Amniotic epithelial cell (primary cell): ENCODE results near the gene KRT77.

ENCODE experiments used
- DNase-seq: peaks from one replicate; pipeline ENCODE4 v3.0.0-alpha.2; 2010; ENCODE audit warnings: low read depth

KRT77 gene

DNA sequence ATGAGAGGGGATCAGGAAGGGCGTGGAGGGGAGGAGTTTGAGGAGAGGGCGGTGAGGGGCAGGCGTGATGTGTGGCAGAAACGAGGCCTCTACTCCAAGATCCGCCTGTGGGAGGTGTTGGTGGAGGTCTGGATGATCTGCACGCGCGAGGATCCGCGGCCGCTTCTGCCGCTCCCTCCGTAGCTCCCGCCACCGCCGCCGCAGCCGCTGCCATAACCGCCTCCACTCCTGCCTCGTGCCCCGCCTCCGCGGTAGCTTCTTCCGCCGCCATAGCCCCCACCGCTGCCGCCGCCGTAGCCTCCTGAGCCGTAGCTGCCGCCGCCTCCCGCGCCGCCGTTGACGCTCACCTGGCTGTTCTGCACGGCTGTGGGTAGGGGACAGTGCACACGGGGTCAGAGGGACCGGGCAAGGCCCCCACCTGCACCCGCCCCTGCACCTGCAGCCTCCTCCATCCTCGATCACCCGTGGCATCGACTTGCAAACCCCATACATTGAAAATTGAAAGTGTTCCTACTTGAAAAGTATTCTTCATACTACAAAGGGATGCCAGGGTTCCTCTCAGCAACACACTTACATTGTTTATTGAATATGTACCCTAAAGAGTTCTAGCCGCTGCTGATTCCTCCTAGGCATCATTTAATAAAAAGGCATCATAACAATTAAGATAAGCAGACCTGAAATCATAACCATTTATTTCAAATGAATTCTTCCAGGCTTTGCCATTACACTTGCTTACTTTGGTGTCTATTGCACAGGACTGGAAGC, 12.1 kb downstream of the KRT77 start:
- no peak for DNase-seq

DNA sequence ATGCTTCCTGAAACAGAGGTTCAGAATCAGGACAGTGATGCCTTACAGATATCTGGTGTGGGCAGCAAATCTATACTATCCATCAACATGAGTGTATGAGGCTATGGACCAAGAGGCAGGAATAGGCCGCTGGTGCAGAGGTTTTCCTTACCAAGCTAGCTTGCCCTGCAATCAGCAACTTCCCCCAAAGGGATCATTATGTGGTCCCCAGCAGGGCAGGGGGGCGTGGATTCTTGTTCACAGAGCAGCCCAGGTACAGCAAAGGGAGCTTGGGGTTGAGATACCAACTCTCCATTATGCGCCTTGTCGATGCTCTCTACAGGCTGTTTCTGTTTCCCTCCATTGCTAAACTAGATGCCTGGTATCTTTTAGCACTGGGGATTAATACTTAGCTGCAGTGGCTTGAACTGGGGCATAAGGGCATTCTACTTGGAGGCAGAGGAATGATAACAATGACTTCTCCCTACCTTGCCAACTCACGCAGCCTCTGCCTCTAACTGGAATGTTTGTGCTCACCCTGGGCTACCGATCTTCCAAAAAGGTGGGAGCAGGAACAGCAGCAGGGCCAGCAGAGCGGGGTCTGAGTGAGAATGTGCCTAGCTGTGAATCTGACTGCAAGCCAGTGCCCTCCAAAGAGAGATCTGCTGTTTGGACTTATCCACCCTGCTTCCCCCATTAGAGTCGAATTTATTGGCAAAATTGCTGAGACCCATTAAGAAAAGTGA, 12.8 kb downstream of the KRT77 start:
- DNase-seq: no peak

DNA sequence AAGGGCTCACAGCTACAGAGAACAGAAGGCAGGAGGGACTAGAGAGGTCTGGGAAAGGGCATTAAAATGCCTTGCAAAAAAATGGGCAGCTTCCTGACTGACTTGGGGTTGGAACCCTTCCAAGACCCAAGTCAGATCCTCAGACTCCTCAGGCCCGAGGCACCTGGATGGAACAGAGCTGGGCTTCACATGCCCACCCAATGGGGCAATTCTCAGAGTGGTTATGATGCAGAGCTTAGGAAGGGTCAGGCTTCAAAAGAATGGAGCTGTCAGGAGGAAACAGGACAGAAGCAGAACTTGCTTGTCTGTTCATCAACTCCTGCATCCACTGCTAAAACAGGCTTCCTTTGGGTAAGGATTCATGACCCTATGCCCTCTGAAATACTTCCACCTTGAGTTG, 13.4 kb downstream of the KRT77 start:
- DNase-seq: no peak

DNA sequence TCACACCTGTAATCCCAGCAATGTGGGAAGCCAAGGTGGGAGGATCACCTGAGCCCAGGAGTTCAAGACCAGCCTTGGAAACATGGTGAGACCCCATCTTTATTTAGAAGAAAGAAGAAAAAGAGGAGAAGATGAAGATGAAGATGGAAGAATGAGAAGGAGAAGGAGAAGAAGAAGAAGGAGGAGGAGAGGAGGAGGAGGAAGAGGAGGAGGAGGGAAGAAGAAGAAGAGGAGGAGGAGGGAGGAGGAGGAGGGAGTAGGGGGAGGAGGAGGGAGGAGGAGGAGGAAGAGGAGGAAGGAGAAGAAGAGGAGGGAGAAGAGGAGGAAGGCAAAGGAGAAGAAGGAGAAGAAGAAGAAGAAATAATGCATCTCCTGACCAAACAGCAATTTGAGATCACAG, 14.1 kb downstream of the KRT77 start:
- DNase-seq: no peak

DNA sequence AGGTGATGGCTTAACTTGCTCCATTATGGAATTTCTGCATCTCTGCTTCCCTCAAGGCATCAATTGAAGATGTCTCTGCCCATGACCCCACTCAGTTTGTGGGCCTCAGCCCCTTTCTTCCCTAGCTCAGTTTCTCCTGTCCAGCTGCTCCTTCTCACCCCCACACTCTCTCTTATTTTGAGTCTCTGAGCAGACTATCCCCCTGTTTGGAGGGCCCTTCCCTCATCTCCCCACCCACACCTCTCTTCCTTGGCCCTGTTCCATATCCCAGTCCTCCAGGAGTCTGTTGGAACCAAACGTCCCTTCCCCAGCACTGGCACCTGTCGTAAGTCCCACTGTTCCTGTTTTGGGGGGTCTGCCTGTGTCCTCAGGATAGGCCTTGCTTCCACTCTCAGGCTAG, 14.8 kb downstream of the KRT77 start:
- no peak for DNase-seq

DNA sequence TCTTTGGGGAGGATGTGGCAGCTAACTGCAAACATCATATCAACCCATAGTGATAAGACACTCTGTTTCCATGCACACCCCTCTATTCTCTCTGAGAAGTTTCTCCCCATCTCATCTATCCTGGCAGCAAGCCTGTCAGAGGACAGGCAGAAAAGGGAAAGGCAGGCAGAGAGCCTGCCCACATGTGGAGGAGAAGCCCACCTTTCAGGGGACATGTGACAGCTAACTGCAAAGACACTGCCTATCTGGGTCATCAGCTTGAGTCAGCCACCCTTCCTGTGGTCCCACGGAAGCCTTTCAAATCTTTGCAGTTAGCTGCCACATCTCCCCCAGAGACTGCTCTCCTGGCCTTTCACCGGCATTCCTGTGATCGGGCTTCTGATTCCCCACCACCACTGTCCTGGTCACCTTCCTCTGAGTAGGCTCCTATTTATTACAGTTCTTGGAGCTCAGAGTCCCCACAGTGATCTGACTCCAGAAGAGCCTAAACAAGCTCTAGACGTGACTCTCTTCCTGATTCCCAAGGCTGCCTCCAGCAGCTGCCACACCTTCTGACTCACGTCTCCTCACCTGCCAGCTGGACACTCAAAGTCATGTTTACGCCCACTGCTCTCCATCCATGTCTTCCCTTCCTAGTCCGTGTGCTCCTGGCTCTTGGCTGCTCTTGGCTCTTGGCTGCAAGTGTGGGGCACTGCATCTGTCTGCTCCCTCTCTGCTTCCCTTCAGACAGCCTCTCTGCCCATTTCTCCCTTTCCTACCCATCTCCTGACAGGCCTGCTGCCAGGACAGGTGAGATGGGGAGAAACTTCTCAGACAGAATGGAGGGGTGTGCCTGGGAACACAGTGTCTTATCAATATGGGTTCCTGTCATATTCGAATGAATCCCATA, 15.6 kb downstream of the KRT77 start:
- DNase-seq: no peak

DNA sequence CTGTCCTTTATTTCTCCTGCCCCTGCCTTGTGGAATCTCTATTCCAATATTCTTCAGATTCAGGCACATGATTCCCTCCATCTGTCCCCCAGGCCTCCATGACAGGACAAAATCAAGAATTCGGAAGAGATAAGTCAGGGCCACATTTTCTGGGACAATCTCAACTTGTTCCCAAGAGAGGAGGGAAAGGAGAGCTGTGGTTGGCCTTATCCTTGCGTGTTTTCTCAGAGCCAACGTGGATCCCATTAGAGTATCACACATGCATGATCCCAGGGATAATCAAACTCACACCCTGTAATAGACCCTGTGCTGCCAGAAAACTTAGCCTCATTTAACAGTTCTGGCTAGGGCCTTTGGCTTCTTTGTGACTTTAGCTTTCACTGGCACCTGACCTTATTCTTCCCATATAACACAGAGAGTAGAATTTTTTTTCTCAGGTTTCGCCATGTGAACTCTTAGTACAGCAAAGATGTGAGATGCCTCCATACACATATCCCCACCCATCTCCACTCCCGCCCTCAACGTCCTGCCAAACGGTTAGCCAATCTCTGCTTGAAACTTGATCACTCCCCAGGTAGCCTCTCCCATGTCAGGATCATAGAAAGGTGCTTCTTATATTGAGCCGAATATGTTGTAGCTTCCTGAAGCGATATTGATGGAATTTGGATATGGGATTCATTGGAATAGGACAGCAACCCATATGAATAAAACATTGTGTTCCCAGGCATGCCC, 16.4 kb downstream of the KRT77 start:
- no peak for DNase-seq

DNA sequence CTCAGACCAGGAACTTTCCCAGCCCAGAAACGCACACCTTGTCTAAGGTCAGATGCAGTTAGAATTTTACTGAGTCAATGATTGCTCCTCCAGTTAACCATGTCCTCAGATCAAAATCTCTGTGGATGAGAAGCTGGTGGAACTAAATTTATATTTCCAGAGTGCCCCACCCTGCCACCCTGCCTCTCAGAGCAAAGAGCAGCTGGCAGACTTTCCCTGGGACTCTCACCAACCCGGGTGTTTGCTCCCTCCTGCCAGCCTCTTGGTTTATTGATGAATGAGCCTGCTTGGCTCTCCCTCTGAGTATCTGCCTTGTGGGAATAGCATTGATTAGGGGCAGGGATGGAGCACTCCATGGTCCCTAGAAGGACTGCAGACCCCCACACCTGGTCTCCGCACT, 17.3 kb downstream of the KRT77 start:
- no peak for DNase-seq

DNA sequence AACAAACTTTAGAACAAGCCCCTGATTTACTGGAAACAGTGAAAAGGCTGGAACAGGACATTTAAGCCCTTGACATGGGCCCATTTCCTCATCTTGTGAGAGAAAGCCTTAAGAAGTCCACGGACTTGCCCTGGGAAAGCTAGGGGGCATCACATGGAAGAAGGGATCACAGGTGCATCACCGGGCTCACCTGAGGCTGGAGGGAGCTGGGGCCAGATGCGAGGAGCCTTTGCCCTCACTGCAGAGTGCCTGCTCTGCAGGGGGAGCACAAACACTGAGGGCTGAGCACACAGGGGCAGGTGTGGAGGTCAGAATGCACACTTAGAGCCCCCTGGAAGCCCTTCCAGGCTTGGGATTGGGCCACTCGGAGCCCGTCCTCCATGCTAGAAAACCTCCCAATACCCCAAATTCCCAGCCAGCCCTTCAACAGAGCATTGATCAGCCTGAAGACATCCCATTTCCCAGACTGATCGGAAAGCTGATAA, 17.9 kb downstream of the KRT77 start:
- DNase-seq: no peak

DNA sequence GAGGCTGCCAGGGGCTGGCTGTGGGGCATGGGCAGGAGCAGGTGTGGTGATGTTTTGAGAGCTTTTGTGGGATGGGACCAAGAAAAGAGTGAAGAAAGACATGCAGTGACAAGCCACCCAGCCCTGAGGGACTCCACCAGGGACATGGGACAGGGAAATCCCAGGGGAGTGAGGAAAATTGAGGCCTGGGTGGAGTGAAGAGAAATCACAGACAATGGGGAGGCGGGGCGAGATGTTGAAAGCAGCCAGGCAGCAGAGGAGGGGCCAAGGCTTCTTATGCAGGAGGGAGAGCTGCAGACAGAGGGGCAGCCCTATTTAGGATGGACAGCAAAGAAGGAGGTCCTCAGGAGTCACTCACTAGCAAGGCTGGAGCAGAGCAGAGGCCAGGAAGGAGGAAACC, 18.9 kb downstream of the KRT77 start:
- no peak for DNase-seq

DNA sequence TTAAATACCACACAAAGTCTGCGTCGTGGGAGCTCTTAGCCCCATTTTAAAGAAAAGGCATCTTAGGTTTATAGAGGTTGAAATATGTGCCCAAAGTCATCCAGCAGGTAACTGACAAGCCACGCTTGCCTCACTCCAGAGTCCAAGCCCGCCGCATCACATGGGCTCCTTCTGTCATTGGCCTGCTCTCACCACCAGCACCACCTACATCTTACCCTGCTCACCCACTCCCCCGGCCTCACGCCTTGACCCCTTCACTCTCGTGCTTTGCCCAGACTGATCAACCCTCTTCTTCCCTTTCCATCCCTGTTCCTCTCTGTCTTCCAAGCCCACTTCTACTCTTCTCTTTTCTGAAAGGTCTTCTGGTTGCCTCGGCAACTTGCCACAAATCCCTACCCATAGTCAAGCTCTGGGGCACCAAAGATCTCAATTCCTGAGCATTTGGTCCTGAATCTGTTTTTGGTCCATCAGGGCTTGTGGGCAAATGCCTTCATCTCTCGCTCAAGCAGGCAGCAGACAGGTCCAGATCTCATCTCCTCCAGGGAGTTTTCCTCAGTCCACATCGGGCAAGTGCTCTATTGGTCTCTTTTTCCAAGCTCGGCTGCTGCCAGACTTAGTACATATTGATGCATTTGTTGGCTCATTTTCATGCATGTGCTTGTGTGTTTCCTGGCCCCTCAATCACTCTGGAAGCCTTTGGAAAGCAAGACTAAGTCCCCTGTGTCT, 19.6 kb downstream of the KRT77 start:
- no peak for DNase-seq

DNA sequence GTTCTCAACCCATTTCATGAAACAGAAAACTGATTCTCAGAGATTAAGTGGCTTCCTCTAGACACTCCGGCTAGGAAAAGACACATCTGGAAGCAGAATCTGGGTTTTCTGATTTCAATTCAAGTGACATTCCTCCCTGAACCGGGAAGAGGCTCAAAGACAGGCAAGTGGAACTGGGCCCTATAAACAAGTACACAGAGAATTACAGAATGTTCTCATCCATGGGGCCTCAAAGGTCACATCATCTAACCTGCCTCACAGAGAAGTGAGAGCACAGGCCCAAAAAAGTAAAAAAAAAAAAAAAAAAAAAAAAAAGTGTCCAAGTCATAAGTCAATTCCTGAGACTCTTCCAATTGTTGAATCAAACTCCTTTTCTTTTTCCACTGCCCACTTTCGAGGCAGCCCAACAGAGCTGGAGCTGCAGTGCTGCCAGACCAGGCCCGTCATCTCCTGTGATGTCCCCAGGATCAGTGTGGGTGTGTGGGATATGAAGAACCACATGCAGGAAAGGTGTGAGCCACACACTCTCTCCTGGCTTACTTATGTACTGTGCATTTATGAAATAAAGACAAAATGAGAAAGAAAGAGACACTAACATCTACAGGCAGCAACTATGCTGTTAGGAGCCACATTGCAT, 20.3 kb downstream of the KRT77 start:
- DNase-seq: no peak

DNA sequence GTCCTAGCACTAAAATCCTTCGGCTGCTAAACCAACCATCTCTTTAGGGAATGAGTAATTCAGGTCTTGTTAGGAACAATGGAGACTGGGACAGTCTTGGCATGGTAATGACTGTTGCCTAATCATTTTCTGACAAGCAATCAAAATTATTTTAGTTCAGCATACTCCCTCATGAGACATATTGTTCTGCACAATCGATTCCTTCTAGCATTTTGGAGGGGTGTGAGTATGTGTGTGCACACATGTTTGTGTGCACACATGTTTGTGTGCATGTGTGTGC, 21.0 kb downstream of the KRT77 start:
- DNase-seq: no peak

DNA sequence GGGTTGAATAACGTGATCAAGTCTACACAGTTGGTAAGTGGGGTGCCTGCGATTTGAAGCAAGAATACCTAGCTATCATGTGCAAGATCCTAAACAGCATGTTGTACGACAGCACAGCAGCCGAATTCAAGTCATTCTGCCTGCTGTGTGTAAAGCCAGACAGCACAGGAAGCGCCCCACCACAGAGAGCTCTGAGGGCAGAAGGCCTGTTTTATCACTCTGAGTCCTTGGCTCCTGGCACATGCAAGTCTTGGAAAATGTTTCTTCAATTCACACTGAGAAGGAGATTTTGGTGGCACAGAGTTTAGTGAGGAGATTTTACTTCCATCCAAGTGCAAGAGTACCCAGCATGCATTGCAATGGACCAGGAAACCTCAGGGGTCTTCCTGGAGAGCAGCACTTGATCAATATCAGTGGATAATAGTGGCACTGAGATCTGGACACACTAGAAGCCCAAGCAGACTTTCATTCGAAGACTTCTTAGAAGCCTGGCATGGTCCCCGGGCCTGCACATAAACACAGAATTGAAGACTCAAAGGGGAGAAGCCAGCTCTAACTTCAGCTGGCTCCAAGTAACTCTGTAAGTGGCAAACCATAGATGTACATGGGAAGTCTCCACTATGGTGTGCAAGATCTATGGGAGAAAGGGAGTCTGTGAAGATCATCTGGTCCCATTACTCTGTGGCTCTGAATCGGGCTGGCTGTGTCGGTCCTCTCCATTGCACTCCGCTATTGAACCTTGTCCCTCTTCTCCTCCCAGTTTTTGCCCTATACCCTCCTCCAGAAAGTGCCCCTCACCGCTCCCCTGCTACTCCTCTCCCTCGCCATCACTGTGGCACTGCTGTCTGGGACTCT, 21.6 kb downstream of the KRT77 start:
- DNase-seq: no peak

DNA sequence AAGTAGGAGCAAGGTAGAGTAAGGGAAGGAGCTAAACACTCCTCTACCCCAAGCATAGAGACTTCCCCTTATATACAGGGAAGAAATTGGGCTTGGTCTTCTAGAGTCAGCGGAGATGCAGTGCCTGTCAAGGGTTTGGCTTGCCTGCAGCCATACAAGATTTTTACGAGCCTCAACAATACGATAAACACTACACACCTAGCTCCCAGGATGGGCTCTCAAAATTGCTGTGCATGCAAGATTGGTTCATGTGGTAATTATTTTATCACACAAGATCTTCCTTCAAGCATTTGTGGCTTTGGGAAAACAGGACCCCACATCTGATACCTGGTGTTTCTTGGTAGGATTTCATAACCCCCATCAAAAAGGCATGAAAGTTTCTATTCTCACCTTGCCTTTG, 23.0 kb downstream of the KRT77 start, which contains the start of gene KRT1:
Gene KRT1, minus strand, starts transcription at position 45 of the 400 bp plus-strand sequence. CDS start 59 bp downstream, outside the sequence.
- no peak for DNase-seq

DNA sequence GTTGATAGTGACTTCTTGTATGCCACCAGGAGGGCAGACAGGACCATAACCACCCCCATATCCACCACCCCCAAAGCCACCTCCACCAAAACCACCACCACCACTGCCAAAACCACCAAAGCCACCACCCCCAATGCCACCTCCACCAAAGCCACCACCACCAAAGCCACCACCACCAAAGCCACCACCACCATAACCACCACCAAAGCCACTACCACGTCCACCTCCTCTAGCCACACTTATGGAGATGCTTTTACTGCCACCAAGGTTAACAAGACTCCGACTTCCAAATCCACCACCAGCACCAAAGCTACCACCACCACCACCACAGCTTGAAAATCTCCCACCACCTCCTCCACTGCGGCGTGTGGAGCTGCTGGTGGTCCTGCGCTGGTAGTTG, 23.4 kb downstream of the KRT77 start:
- no peak for DNase-seq

DNA sequence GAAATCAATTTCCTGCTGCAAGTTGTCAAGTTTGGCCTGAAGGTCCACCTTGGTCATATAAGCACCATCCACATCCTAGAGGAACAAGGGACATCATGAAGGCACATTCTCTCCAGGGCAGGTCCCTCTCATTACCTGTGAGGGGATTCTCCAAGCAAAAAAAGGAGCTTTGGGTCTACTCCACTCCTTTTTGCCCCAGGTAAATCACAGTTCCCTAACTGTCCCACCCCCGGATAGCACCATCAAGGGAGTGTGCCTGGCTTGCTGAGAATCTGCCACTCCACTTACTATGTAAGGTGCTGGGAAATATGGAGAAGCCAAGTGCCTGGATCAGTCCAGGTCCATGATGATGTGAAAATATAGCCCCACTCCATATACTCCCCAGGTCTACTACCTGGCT, 25.7 kb downstream of the KRT77 start:
- DNase-seq: no peak

DNA sequence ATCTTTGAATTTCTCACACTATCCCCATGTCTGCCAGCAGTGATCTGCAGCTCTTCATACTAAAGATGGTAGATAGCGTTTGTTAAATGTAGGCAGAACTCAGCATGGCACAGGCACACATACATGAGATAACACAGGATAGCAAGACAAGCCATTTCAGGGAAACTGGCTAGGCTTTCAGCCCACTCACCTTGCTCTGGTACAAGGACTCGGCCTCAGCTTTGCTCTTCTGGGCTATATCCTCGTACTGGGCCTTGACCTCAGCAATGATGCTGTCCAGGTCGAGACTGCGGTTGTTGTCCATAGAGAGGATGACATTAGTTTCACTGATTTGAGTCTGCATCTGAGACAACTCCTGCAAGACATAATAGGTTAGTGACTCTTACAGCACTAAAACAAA, 26.2 kb downstream of the KRT77 start:
- DNase-seq: no peak

DNA sequence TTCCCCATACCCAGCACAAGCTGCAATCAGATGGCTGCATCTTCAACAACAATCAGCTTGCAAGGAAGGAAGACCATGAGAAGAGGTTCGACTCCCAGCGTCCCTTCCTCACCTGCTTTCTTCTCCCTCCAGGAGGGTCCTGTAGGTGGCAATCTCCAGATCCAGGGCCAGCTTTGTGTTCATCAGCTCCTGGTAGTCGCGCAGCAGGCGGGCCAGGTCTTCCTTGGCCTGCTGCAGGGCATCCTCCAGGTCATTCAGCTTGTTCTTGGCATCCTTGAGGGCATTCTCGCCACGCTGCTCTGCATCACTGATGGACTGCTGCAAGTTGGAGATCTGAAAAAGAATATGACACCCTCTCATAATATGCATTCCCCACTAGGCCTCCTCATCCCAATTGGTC, 27.2 kb downstream of the KRT77 start:
- DNase-seq: no peak

DNA sequence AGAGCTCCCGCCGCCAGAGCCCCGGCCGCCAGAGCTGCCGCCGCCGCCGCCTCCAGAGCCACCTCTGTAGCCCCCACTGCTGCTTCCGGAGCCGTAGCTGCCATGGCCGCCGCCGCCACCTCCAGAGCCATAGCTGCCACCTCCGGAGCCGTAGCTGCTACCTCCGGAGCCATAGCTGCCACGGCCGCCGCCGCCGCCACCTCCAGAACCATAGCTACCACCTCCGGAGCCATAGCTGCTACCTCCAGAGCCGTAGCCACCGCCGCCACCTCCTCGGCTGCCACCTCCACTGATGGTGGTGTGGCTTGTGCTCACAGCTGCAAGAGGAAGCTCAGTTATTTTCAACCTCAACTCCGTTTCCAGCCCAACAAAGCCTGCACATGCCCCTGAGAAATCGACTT, 28.0 kb downstream of the KRT77 start:
- DNase-seq: no peak
